Fibroblast of villous mesenchyme (primary cell): ENCODE results near the gene LGR6. TPM values are rescaled to one million over a fixed set of nuclear protein-coding genes. Genes with fewer than 3 reads are reported as not detected.

Experiments
- DNase-seq: peaks from one replicate; pipeline ENCODE4 v3.0.0-alpha.2; 2010; ENCODE audit warnings: low read depth
- H3K4me3 ChIP-seq: 2 replicates; pipeline ENCODE4 v1.5.1; 2011; ENCODE audit warnings: low read depth, mild to moderate bottlenecking, low read length
- CTCF ChIP-seq: IDR thresholded peaks from 2 replicates; pipeline ENCODE4 v1.5.1; 2012; ENCODE audit warnings: low read depth, mild to moderate bottlenecking, low read length; ENCODE audit not compliant: insufficient read depth
- total RNA-seq: library from RNA; depleted of rRNA; stranded (reverse); fragments of >200 nt; gene quantifications from 2 replicates; pipeline ENCODE4 v1.2.3, GENCODE V29; 2012

Gene LGR6
- total RNA-seq, 1 donor = not detected

- DNase-seq = no peak
- no peak for TF ChIP-seq CTCF
- no peak overlapping the region for H3K4me3 ChIP-seq
These were observed 30.9 kb downstream of the LGR6 start for GRCh38 chr1:202224453-202224852.

GRCh38 chr1:202225131-202225530 lies 31.5 kb downstream of the LGR6 start:
- H3K4me3 ChIP-seq = no peak overlapping the region
- no peak for DNase-seq
- TF ChIP-seq CTCF = no peak

- DNase-seq = no peak
- no peak overlapping the region for H3K4me3 ChIP-seq
- TF ChIP-seq CTCF = no peak
These were observed 33.6 kb downstream of the LGR6 start for GRCh38 chr1:202227053-202227672.

GRCh38 chr1:202227997-202228401 lies 34.4 kb downstream of the LGR6 start:
- TF ChIP-seq CTCF = no peak
- H3K4me3 ChIP-seq = no peak overlapping the region
- DNase-seq = no peak

- DNase-seq = no peak
- no peak for TF ChIP-seq CTCF
- H3K4me3 ChIP-seq = no peak overlapping the region
These were observed 35.0 kb downstream of the LGR6 start for GRCh38 chr1:202228484-202229122.

- no peak overlapping the region for H3K4me3 ChIP-seq
- no peak for DNase-seq
- TF ChIP-seq CTCF = no peak
These were observed 35.8 kb downstream of the LGR6 start for GRCh38 chr1:202229376-202229775.
